ENCODE results near the gene ACP1. TPM values are rescaled to one million over a fixed set of nuclear protein-coding genes. Genes with fewer than 3 reads are reported as not detected.

Gene ACP1
- total RNA-seq, 1 donor = 88.3 TPM

- no peak overlapping the region for H3K4me3 ChIP-seq (ENCODE audit: low read depth, low read length)
- no peak for TF ChIP-seq CTCF (IDR thresholded peaks at IDR 0.05; ENCODE audit: insufficient read depth, low read length)
- no peak for DNase-seq (ENCODE audit: low read depth)
Observed at GRCh38 chr2:254241-254640, 10.5 kb upstream of the ACP1 start.

DNA sequence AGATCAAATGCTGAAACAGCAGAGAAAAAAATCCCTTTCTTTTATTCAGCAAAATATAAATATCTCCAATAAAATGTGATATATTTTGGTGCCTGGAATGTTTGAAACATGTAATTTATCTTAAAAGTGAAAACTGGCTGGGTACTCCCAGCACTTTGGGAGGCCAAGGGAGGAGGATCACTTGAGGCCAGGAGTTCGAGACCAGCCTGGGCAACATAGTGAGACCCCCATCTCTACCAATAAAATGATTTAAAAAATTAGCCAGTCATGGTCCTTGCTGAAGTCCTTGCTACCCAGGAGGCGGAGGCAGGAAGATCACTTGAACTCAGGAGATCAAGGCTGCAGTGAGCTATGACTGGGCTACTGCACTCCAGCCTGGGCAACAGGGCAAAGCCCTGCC, 9.6 kb upstream of the ACP1 start:
- DNase-seq (ENCODE audit: low read depth) = no peak
- no peak overlapping the region for H3K4me3 ChIP-seq (ENCODE audit: low read depth, low read length)

DNA sequence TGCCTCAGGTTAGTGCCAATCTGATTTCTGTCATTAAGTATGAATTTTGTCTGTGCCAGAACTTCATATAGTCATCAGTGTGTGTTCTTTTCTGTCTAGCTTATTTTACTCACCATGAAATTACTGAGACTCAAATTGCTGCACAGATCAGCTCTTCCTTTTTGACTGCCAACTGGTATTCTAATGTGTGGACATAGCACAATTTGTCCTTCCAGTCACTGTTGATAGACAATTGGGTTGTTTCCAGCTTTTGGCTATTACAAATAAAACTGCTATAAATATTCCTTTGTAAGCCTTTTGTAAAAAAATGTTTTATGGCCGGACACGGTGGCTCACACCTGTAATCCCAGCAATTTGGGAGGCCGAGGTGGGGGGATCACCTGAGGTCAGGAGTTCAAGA, 8.7 kb upstream of the ACP1 start:
- TF ChIP-seq CTCF (IDR thresholded peaks at IDR 0.05; ENCODE audit: insufficient read depth, low read length) = no peak
- H3K4me3 ChIP-seq (ENCODE audit: low read depth, low read length) = no peak overlapping the region
- no peak for DNase-seq (ENCODE audit: low read depth)

More for the DNA sequence above, 9.6 kb upstream of the ACP1 start:
- TF ChIP-seq CTCF (IDR thresholded peaks at IDR 0.05; ENCODE audit: insufficient read depth, low read length) = no peak

DNA sequence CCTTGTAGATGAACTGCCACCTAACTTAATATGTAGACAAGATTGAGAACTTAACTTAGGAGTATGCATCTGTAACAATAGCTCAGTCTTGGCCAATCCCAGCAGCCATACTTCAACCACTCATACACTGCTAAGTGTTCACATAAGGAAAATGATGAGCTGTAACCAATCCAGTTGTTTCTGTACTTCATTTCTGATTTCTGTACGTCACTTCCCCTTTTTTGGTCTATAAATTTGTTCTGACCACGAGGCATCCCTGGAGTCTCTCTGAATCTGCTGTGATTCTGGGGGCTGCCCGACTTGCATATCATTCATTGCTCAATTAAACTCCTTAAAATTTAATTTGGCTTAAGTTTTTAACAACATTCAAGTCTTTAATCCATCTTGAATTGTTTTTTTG, 7.3 kb upstream of the ACP1 start:
- no peak for DNase-seq (ENCODE audit: low read depth)
- no peak for TF ChIP-seq CTCF (IDR thresholded peaks at IDR 0.05; ENCODE audit: insufficient read depth, low read length)
- no peak overlapping the region for H3K4me3 ChIP-seq (ENCODE audit: low read depth, low read length)

- no peak for DNase-seq (ENCODE audit: low read depth)
- TF ChIP-seq CTCF (IDR thresholded peaks at IDR 0.05; ENCODE audit: insufficient read depth, low read length) = no peak
Observed at GRCh38 chr2:257842-258241, 6.9 kb upstream of the ACP1 start.

DNA sequence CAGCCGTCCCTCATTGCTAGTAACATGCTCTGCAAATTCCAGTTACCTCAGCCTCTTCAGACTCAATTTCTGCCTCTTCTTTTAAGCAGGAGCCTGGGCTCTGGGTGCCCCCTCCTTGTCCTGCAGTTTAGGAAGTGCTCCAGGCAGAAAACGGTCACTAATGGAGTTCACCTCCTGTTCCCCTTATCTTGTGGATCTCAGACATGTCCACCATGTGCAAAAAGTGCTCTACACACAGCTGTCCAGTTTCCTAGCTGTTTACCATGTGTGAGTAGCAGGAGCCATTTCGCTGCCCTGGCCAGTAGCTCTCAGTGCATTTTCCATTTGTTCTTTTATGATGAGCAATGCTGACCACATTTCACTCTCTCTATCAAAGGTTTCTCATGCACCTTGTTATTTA, 5.8 kb upstream of the ACP1 start:
- no peak overlapping the region for H3K4me3 ChIP-seq (ENCODE audit: low read depth, low read length)
- DNase-seq (ENCODE audit: low read depth) = no peak
- no peak for TF ChIP-seq CTCF (IDR thresholded peaks at IDR 0.05; ENCODE audit: insufficient read depth, low read length)

More at GRCh38 chr2:257842-258241, 6.9 kb upstream of the ACP1 start:
- no peak overlapping the region for H3K4me3 ChIP-seq (ENCODE audit: low read depth, low read length)

GRCh38 chr2:259789-260331, 4.9 kb upstream of the ACP1 start:
- DNase-seq (ENCODE audit: low read depth) = no peak
- TF ChIP-seq CTCF (IDR thresholded peaks at IDR 0.05; ENCODE audit: insufficient read depth, low read length) = no peak
- no peak overlapping the region for H3K4me3 ChIP-seq (ENCODE audit: low read depth, low read length)
